Body of pancreas (tissue), 4 donors: Measurements from ENCODE around the gene OVCH1.
A peak's percentile ranks its signal among the peaks of the same experiment; 100 is the strongest.

ENCODE experiments used
- CTCF ChIP-seq, 7 experiments: fragments of 450-650 bp in 4 of 7; fragments of 200-600 bp in 3 of 7; sonication (generic) in 3 of 7; IDR thresholded peaks; one replicate each; pipeline ENCODE4 v1.5.1; 2016 to 2019; ENCODE audit warnings: antibody characterized with exemption in 7 of 7
- POLR2A ChIP-seq, 3 donors: fragments of 450-650 bp; IDR thresholded peaks; one replicate each; pipeline ENCODE4 v1.6.1; 2016; ENCODE audit warnings: antibody characterized with exemption in 3 of 3, mild to moderate bottlenecking in 2 of 3

DNA sequence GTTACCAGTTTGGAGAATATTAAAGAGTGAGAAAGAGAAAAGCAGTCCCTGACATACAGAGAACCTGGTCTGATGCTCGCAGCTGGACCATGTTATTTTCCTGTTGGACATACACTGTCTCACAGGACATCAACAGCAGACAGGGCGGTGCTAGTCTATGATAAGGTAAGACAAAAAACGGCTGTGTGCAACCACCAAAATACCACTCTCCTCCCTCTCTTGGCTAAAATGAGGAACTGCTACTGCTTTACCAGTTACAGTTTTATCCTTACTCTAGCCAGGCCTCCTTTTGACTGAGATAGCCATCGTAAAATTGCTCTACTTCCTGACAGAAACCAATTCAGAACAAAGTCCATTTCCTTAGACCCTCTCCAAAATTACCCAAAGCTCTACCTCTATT, 69.5 kb downstream of the OVCH1 start:
- no peak for TF ChIP-seq POLR2A (IDR thresholded peaks at IDR 0.05)
- TF ChIP-seq CTCF (IDR thresholded peaks at IDR 0.05) = peak in 1 of 7 experiments; percentile 14
